Measurements from ENCODE around the gene CD300H.
"Not testable (repeated sequence)": the region's sequence is repeated elsewhere in the genome, so short reads cannot be mapped to it uniquely, and the experiment has no call there.

The CD300H gene

DNA sequence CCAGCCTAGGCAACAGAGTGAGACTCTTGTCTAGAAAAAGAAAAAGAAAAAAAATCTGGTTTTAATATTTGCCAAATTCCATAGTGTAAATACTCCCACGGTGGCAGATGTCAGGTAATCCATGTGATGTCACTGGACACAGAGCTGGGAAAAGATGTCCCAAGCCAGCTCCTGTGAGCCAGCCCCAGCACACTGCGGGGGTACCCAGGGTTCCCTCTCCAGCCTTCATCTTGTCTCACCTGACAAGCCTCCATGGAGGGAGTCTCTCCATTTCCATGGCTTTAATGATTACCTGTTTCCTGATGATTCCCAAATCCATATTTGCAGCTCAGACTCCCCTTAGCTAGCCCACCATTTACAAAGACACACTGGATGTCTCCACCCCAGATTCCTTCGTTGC is 40.6 kb downstream of the CD300H start:
- no peak for DNase-seq (ENCODE audit: low spot score)

GRCh38 chr17:74525781-74526288 is 41.5 kb downstream of the CD300H start:
- DNase-seq (ENCODE audit: low spot score): no peak

- DNase-seq (ENCODE audit: low spot score): no peak
Observed at GRCh38 chr17:74525465-74525725, 41.9 kb downstream of the CD300H start.

GRCh38 chr17:74524653-74525464 is 42.5 kb downstream of the CD300H start:
- no peak for DNase-seq (ENCODE audit: low spot score)

- DNase-seq (ENCODE audit: low spot score): no peak
Observed at GRCh38 chr17:74523308-74523707, 44.0 kb downstream of the CD300H start.

GRCh38 chr17:74522381-74523105 is 44.8 kb downstream of the CD300H start:
- no peak for DNase-seq (ENCODE audit: low spot score)

GRCh38 chr17:74521701-74522201 is 45.6 kb downstream of the CD300H start:
- DNase-seq (ENCODE audit: low spot score): peak; percentile 7

GRCh38 chr17:74520790-74521480 is 46.4 kb downstream of the CD300H start:
- no peak for DNase-seq (ENCODE audit: low spot score)

- no peak for DNase-seq (ENCODE audit: low spot score)
Observed at GRCh38 chr17:74520016-74520434, 47.3 kb downstream of the CD300H start.

GRCh38 chr17:74518413-74518981 is 48.8 kb downstream of the CD300H start:
- DNase-seq (ENCODE audit: low spot score): not testable (repeated sequence)

GRCh38 chr17:74516561-74517328 is 50.6 kb downstream of the CD300H start:
- DNase-seq (ENCODE audit: low spot score): no peak

- DNase-seq (ENCODE audit: low spot score): no peak
Observed at GRCh38 chr17:74515941-74516340, 51.4 kb downstream of the CD300H start.

GRCh38 chr17:74514632-74515334 is 52.5 kb downstream of the CD300H start:
- DNase-seq (ENCODE audit: low spot score): no peak

DNA sequence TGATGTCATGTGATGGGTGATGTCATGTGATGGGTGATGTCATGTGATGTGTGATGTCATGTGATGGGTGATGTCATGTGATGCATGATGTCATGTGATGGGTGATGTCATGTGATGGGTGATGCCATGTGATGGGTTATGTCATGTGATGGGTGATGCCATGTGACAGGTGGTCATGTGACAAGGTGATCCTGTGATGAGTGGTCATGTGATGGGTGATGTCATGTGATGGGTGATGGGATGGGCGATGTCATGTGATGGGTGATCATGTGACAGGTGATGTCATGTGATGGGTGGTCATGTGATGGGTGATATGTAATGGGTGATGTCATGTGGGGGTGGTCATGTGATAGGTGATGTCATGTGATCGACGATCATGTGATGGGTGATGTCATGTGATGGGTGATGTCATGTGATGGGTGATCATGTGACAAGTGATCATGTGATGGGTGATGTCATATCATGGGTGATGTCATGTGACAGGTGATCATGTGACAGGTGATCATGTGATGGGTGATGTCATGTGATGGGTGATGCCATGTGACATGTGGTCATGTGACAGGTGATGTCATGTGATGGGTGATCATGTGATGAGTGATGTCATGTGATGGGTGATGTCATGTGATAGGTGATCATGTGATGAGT is 53.2 kb downstream of the CD300H start:
- no peak for DNase-seq (ENCODE audit: low spot score)

GRCh38 chr17:74512624-74513091 is 54.7 kb downstream of the CD300H start:
- no peak for DNase-seq (ENCODE audit: low spot score)

- DNase-seq (ENCODE audit: low spot score): no peak
Observed at GRCh38 chr17:74512036-74512435, 55.3 kb downstream of the CD300H start.

All from putamen (tissue), 1 donor.